ENCODE measurements around the gene TMEM253.
A peak's percentile ranks its signal among the peaks of the same experiment; 100 is the strongest.

The TMEM253 gene

GRCh38 chr14:21066882-21067502, 33.9 kb upstream of the TMEM253 start:
- TF ChIP-seq CTCF (IDR thresholded peaks at IDR 0.05; ENCODE audit: insufficient read depth, low read depth, low read length, missing control alignments), result peak; percentile 70
- peak; percentile 52 for DNase-seq (ENCODE audit: low read depth)

GRCh38 chr14:21068521-21069387, 32.1 kb upstream of the TMEM253 start:
- peak; percentile 70 for DNase-seq (ENCODE audit: low read depth)
- peak; percentile 64 for TF ChIP-seq CTCF (IDR thresholded peaks at IDR 0.05; ENCODE audit: insufficient read depth, low read depth, low read length, missing control alignments)
- H3K4me3 ChIP-seq (ENCODE audit: low read length), result no peak overlapping the region

More at GRCh38 chr14:21066882-21067502, 33.9 kb upstream of the TMEM253 start:
- H3K4me3 ChIP-seq (ENCODE audit: low read length), result no peak overlapping the region

DNA sequence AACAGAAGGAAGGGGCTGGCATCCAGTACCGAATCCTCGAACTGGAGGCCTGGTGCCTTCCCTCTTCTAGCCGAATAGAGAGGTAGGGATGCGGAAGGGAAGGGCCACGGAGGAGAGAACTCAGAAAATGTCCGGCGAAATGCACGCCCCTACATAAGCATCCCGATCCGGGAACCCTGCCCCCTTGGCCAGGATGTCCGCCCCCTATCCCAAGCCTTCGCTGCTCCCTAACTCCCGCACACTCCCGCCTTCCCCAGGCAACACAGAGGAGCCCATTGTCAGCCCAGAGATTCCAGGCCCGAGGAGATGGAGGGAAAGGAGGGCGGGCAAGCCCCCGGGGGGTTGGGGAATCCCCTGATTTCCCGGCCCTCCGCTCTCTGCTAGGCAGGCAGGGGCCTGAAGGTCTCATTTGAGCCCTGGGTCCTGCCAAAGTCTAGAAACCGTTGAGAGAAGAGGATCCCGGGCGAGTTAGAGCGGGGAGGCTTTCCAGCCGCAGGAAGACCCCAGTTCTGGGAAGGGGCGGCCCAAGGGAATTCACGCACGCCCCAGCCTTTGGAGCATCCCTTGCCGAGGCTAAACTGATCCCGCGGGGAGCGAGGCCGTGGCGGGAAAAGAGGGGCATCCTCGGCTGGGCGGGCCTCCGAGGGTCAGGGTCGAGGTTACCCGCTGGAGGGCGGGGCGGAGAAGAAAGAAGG, 31.3 kb upstream of the TMEM253 start:
- no peak for DNase-seq (ENCODE audit: low read depth)
- TF ChIP-seq CTCF (IDR thresholded peaks at IDR 0.05; ENCODE audit: insufficient read depth, low read depth, low read length, missing control alignments), result no peak
- peak overlapping the region; percentile 37 for H3K4me3 ChIP-seq (ENCODE audit: low read length)

GRCh38 chr14:21070083-21070609, 30.7 kb upstream of the TMEM253 start, which contains the start of gene ARHGEF40:
Gene ARHGEF40 (plus strand): TSS chr14:21070304. CDS start chr14:21070397, 93 bp downstream.
- TF ChIP-seq CTCF (IDR thresholded peaks at IDR 0.05; ENCODE audit: insufficient read depth, low read depth, low read length, missing control alignments), result no peak
- DNase-seq (ENCODE audit: low read depth), result no peak
- peak within 1 kb of the TSS; percentile 62 for H3K4me3 ChIP-seq (ENCODE audit: low read length)

DNA sequence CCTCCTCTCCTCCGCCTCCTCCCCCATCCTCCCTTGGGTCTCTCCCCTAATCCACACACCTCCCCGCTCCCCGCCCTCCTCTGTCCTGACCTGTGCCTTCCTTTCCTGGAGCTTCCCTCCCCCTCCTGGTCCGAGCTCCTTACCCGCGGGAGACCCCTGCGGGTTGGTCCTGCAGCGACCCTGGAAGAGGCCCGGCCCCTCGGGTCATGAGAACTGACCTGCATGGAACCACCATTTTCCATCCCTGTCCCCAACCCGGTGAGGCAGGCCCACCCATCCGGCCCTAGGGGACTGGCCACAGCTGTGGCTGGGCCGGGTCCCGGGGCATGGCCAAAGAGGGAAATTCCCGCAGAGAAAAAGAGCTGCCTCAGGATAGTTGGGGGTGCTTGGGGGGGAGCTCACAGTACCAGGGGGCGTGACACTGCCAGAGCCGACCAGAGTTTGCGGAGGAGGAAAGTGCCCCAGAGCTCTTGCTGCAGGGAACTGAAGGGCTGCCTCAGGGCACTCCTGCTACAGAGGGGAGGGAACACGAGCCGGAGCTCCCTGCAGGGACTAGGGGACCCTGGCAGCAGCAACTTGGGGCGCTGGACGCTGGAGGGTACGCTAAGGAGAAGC, 30.1 kb upstream of the TMEM253 start:
- peak overlapping the region; percentile 62 for H3K4me3 ChIP-seq (ENCODE audit: low read length)
- TF ChIP-seq CTCF (IDR thresholded peaks at IDR 0.05; ENCODE audit: insufficient read depth, low read depth, low read length, missing control alignments), result no peak
- peak; percentile 11 for DNase-seq (ENCODE audit: low read depth)
